HEK293T (cell line): ENCODE data around the gene SSR1.

Experiments
- FOXK2 ChIP-seq: fragments of 450-650 bp; IDR thresholded peaks from 2 replicates; pipeline ENCODE4 v1.6.1; 2016; ENCODE audit warnings: mild to moderate bottlenecking
- HDGF ChIP-seq: fragments of 450-650 bp; IDR thresholded peaks from 2 replicates; pipeline ENCODE4 v1.6.1; 2017; ENCODE audit warnings: antibody characterized with exemption, borderline replicate concordance
- L3MBTL2 ChIP-seq: fragments of 450-650 bp; conservative IDR thresholded peaks from 2 replicates; pipeline ENCODE4 v1.6.1; 2016; ENCODE audit warnings: mild to moderate bottlenecking
- LEF1 ChIP-seq: fragments of 450-650 bp; IDR thresholded peaks from 2 replicates; pipeline ENCODE4 v1.6.1; 2017; ENCODE audit warnings: mild to moderate bottlenecking, borderline replicate concordance
- SP1 ChIP-seq: fragments of 450-650 bp; IDR thresholded peaks from 2 replicates; pipeline ENCODE4 v1.6.1; 2017

DNA sequence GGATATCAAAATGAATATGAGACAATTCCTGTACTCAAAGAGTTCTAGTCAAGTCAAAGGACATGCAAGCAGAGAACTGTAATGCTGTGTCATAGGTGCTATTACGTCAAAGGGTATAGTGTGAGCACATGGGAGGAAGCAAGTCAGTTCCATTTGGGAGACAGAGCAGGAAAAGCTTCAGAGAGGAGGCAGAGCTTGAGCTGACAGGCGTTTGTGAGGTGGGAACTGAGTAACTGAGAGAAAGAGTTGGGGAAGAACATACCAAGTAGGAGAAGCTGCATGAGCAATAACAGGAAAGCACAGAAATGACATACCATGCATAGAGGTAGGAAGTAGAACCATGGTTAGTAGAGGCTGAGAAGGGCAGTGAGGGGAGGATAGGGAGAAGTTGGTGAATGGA lies 15.2 kb upstream of the SSR1 start:
- TF ChIP-seq FOXK2 (no peak), HDGF (no peak), SP1 (no peak), L3MBTL2 (no peak), LEF1 (no peak)
